HepG2 (cell line): ENCODE results near the gene ZC3H8. TPM values are rescaled to one million over a fixed set of nuclear protein-coding genes. Genes with fewer than 3 reads are reported as not detected.

Experiments
- FOSL2 ChIP-seq: sonication (generic); formaldehyde crosslinking; IDR thresholded peaks from 2 replicates; pipeline ENCODE4 v1.4.0; 2020; ENCODE audit warnings: missing genetic modification reagents
- FOXO1 ChIP-seq: sonication (generic); formaldehyde crosslinking; IDR thresholded peaks from 2 replicates; pipeline ENCODE4 v1.4.0; 2020; ENCODE audit warnings: missing genetic modification reagents
- KLF9 ChIP-seq: IDR thresholded peaks from 2 replicates; pipeline ENCODE4 v1.6.1; 2016; ENCODE audit warnings: low read depth
- MYC ChIP-seq: sonication (generic); formaldehyde crosslinking; IDR thresholded peaks from 2 replicates; pipeline ENCODE4 v1.9.0; 2021; ENCODE audit warnings: missing genetic modification reagents, borderline replicate concordance
- NFKB2 ChIP-seq: sonication (generic); formaldehyde crosslinking; IDR thresholded peaks from 2 replicates; pipeline ENCODE4 v1.4.0; 2020; ENCODE audit warnings: missing genetic modification reagents, borderline replicate concordance
- ONECUT2 ChIP-seq: sonication (generic); formaldehyde crosslinking; IDR thresholded peaks from 2 replicates; pipeline ENCODE4 v1.4.0; 2020; ENCODE audit warnings: missing genetic modification reagents
- PRDM15 ChIP-seq: sonication (generic); formaldehyde crosslinking; IDR thresholded peaks from 2 replicates; pipeline ENCODE4 v1.4.0; 2020; ENCODE audit warnings: missing genetic modification reagents
- RAD51 ChIP-seq: fragments of 450-650 bp; IDR thresholded peaks from 2 replicates; pipeline ENCODE4 v1.6.1; 2016; ENCODE audit warnings: borderline replicate concordance
- SMAD9 ChIP-seq: sonication (generic); formaldehyde crosslinking; IDR thresholded peaks from 2 replicates; pipeline ENCODE4 v1.5.1; 2020; ENCODE audit warnings: mild to moderate bottlenecking, missing genetic modification reagents
- YY1 ChIP-seq: IDR thresholded peaks from 2 replicates; pipeline ENCODE4 v1.6.1; 2011; ENCODE audit warnings: low read length, low read depth, moderate library complexity, mild to moderate bottlenecking; ENCODE audit not compliant: insufficient read depth, insufficient replicate concordance
- ZNF143 ChIP-seq: sonication (generic); formaldehyde crosslinking; IDR thresholded peaks from 2 replicates; pipeline ENCODE4 v1.4.0; 2020; ENCODE audit warnings: missing genetic modification reagents
- ZNF362 ChIP-seq: sonication (generic); formaldehyde crosslinking; IDR thresholded peaks from 2 replicates; pipeline ENCODE4 v1.4.0; 2020; ENCODE audit warnings: missing genetic modification reagents, mild to moderate bottlenecking, borderline replicate concordance
- ZNF496 ChIP-seq: sonication (generic); formaldehyde crosslinking; IDR thresholded peaks from 2 replicates; pipeline ENCODE4 v1.8.1; 2023; ENCODE audit warnings: mild to moderate bottlenecking, moderate library complexity, missing genetic modification reagents; ENCODE audit not compliant: insufficient replicate concordance
- ZNF670 ChIP-seq: sonication (generic); formaldehyde crosslinking; IDR thresholded peaks from 2 replicates; pipeline ENCODE4 v1.8.0; 2022; ENCODE audit warnings: mild to moderate bottlenecking, missing genetic modification reagents, borderline replicate concordance
- ZSCAN9 ChIP-seq: IDR thresholded peaks from 2 replicates; pipeline ENCODE4 v1.6.1; 2016; ENCODE audit warnings: borderline replicate concordance
- polyA plus RNA-seq, 8 experiments: library from polyadenylated mRNA; depleted of rRNA in 3 of 8; stranded (reverse) in 7 of 8; unstranded in 1 of 8; fragments of >200 nt; fragmentation: Illumina TruSeq in 4 of 8; extraction: Trizol in 4 of 8; gene quantifications; 2 replicates each; pipeline versions ENCODE4 v1.2.1 to v1.2.3, GENCODE V29; 2011 to 2016; ENCODE audit warnings: low read depth in 4 of 8, missing spikeins in 1 of 8, mixed read lengths in 1 of 8; ENCODE audit not compliant: insufficient read depth in 1 of 8
- total RNA-seq, 5 experiments: library from RNA; depleted of rRNA; stranded (reverse); fragments of >200 nt; fragmentation: Illumina TruSeq; extraction: Trizol; gene quantifications; 2 replicates each; pipeline ENCODE4 v1.2.3, GENCODE V29; 2016; ENCODE audit warnings: low read depth in 1 of 5
- TF ChIP-seq, protein P1 (sequence below): sonication (generic); formaldehyde crosslinking; IDR thresholded peaks from 2 replicates; pipeline ENCODE4 v1.8.1; 2023; ENCODE audit warnings: mild to moderate bottlenecking, inconsistent platforms, moderate library complexity, missing genetic modification reagents, borderline replicate concordance
- TF ChIP-seq, protein P2 (sequence below): sonication (generic); formaldehyde crosslinking; IDR thresholded peaks from 2 replicates; pipeline ENCODE4 v1.4.0; 2020; ENCODE audit warnings: low read depth, mild to moderate bottlenecking, missing genetic modification reagents
- TF ChIP-seq, protein P3 (sequence below): sonication (generic); formaldehyde crosslinking; IDR thresholded peaks from 2 replicates; pipeline ENCODE4 v1.5.1; 2020; ENCODE audit warnings: missing genetic modification reagents, mild to moderate bottlenecking, borderline replicate concordance
- TF ChIP-seq, protein P4 (sequence below): sonication (generic); formaldehyde crosslinking; IDR thresholded peaks from 2 replicates; pipeline ENCODE4 v1.5.1; 2020; ENCODE audit warnings: mild to moderate bottlenecking, moderate library complexity, missing genetic modification reagents

Gene ZC3H8
- total and polyA plus RNA-seq, 2 of the 13 experiments (the other 11 are each of a cell fraction or from before 2014, with no cell fraction given): 4.5 to 17.0 TPM

GRCh38 chr2:112275311-112275886, 20.6 kb upstream of the ZC3H8 start, which contains the start of gene ZC3H6 (continued):
- TF ChIP-seq YY1 (peak; percentile 99), PRDM15 (CRISPR knock-in tag) (no peak), ZNF496 (no peak), KLF9 (CRISPR knock-in tag) (peak; percentile 93), NFKB2 (peak; percentile 93), ZSCAN9 (peak; percentile 87; the same call in 1 of the 2 replicates), ONECUT2 (CRISPR knock-in tag) (no peak), RAD51 (no peak), ZNF143 (CRISPR knock-in tag) (peak; percentile 52; the same call in 1 of the 2 replicates), SMAD9 (no peak; the same call in 1 of the 2 replicates), FOSL2 (CRISPR knock-in tag) (peak; percentile 71), ZNF362 (CRISPR knock-in tag) (peak; percentile 89), MYC (CRISPR knock-in tag) (peak; percentile 95), FOXO1 (CRISPR knock-in tag) (peak; percentile 87), ZNF670 (CRISPR knock-in tag) (peak; percentile 98)
- TF ChIP-seq, protein P1, sequence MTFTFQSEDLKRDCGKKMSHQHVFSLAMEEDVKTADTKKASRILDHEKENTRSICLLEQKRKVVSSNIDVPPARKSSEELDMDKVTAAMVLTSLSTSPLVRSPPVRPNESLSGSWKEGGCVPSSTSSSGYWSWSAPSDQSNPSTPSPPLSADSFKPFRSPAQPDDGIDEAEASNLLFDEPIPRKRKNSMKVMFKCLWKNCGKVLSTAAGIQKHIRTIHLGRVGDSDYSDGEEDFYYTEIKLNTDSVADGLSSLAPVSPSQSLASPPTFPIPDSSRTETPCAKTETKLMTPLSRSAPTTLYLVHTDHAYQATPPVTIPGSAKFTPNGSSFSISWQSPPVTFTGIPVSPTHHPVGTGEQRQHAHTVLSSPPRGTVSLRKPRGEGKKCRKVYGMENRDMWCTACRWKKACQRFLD (CRISPR knock-in tag): peak; percentile 93
- TF ChIP-seq, protein P2, sequence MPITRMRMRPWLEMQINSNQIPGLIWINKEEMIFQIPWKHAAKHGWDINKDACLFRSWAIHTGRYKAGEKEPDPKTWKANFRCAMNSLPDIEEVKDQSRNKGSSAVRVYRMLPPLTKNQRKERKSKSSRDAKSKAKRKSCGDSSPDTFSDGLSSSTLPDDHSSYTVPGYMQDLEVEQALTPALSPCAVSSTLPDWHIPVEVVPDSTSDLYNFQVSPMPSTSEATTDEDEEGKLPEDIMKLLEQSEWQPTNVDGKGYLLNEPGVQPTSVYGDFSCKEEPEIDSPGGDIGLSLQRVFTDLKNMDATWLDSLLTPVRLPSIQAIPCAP (CRISPR knock-in tag): peak; percentile 84; the same call in 1 of the 2 replicates
- TF ChIP-seq, protein P3, sequence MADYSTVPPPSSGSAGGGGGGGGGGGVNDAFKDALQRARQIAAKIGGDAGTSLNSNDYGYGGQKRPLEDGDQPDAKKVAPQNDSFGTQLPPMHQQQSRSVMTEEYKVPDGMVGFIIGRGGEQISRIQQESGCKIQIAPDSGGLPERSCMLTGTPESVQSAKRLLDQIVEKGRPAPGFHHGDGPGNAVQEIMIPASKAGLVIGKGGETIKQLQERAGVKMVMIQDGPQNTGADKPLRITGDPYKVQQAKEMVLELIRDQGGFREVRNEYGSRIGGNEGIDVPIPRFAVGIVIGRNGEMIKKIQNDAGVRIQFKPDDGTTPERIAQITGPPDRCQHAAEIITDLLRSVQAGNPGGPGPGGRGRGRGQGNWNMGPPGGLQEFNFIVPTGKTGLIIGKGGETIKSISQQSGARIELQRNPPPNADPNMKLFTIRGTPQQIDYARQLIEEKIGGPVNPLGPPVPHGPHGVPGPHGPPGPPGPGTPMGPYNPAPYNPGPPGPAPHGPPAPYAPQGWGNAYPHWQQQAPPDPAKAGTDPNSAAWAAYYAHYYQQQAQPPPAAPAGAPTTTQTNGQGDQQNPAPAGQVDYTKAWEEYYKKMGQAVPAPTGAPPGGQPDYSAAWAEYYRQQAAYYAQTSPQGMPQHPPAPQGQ: 0 out of 2 replicates have a peak, but pooled peaks have one; percentile 85
- TF ChIP-seq, protein P4, sequence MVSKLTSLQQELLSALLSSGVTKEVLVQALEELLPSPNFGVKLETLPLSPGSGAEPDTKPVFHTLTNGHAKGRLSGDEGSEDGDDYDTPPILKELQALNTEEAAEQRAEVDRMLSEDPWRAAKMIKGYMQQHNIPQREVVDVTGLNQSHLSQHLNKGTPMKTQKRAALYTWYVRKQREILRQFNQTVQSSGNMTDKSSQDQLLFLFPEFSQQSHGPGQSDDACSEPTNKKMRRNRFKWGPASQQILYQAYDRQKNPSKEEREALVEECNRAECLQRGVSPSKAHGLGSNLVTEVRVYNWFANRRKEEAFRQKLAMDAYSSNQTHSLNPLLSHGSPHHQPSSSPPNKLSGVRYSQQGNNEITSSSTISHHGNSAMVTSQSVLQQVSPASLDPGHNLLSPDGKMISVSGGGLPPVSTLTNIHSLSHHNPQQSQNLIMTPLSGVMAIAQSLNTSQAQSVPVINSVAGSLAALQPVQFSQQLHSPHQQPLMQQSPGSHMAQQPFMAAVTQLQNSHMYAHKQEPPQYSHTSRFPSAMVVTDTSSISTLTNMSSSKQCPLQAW (CRISPR knock-in tag): peak; percentile 98
